NCI-H146 treated with DMSO at 0.1 percent for 48 hours (cell line): ENCODE data around the gene XKRX.

ENCODE experiments used
- DNase-seq: peaks from one replicate; lab custom pipeline; 2025; ENCODE audit not compliant: unreplicated experiment; lab: John Stamatoyannopoulos, UW

XKRX gene

GRCh38 chrX:100895365-100896075, 33.2 kb downstream of the XKRX start:
- DNase-seq = peak; percentile 68

GRCh38 chrX:100883654-100884053, 45.1 kb downstream of the XKRX start:
- DNase-seq = no peak

- peak; percentile 77 for DNase-seq
Observed at GRCh38 chrX:100880368-100880767, 48.3 kb downstream of the XKRX start.

GRCh38 chrX:100874325-100874724, 54.4 kb downstream of the XKRX start, which contains the start of gene NOX1:
NOX1 (minus strand) TSS chrX:100874359; CDS start chrX:100874139, 220 bp downstream.
- no peak for DNase-seq

- no peak for DNase-seq
Observed at GRCh38 chrX:100871594-100872560, 56.8 kb downstream of the XKRX start.

GRCh38 chrX:100870527-100870926, 58.2 kb downstream of the XKRX start:
- no peak for DNase-seq

- no peak for DNase-seq
Observed at GRCh38 chrX:100868273-100868672, 60.4 kb downstream of the XKRX start.

- no peak for DNase-seq
Observed at GRCh38 chrX:100864657-100865391, 63.9 kb downstream of the XKRX start.
